B cell (primary cell): ENCODE results near the gene CARMIL1.

Source experiments
- CTCF ChIP-seq: fragments of 200-600 bp; IDR thresholded peaks from one replicate; pipeline ENCODE4 v1.8.0; 2022; ENCODE audit warnings: antibody characterized with exemption, mild to moderate bottlenecking
- EZH2 ChIP-seq: IDR thresholded peaks from 2 replicates; pipeline ENCODE4 v1.6.1; 2012; ENCODE audit warnings: borderline replicate concordance, low read depth, mild to moderate bottlenecking, moderate library complexity, low read length; ENCODE audit not compliant: insufficient read depth, poor library complexity, severe bottlenecking

GRCh38 chr6:25359191-25359861 is 80.2 kb downstream of the CARMIL1 start:
- TF ChIP-seq CTCF (no peak), EZH2 (no peak)
